Adrenal gland (tissue), 5 donors: ENCODE data around the gene ELF5.

Experiments used
- CTCF ChIP-seq, 6 experiments: fragments of 450-650 bp in 4 of 6; fragments of 200-600 bp in 2 of 6; sonication (generic) in 1 of 6; IDR thresholded peaks; 1 replicate in 5 of 6; 2 replicates in 1 of 6; pipeline versions ENCODE4 v1.5.1 to v1.8.0; 2016 to 2021; ENCODE audit warnings: antibody characterized with exemption in 6 of 6, mild to moderate bottlenecking in 2 of 6, moderate library complexity in 1 of 6
- POLR2A ChIP-seq, 2 donors: fragments of 450-650 bp; IDR thresholded peaks; one replicate each; pipeline ENCODE4 v1.6.1; 2017; ENCODE audit warnings: antibody characterized with exemption in 2 of 2, mild to moderate bottlenecking in 2 of 2, moderate library complexity in 1 of 2
- donor health status: DM: no; HTN: no; CAD: no.

GRCh38 chr11:34519595-34520235, 6.1 kb upstream of the ELF5 start:
- no peak for TF ChIP-seq CTCF (IDR thresholded peaks at IDR 0.05)
- no peak for TF ChIP-seq POLR2A (IDR thresholded peaks at IDR 0.05)
